GM19043 (cell line): ENCODE measurements around the gene SEC23A.

ENCODE experiments used
- ATAC-seq: cut with Tn5 transposase; IDR thresholded peaks from one replicate; pipeline ENCODE4 v1.9.1; 2021; ENCODE audit warnings: low read depth; ENCODE audit not compliant: unreplicated experiment

SEC23A gene

GRCh38 chr14:38994731-38995130 is 108.3 kb downstream of the SEC23A start:
- no peak for ATAC-seq

- no peak for ATAC-seq
These were observed 109.1 kb downstream of the SEC23A start for GRCh38 chr14:38993981-38994380.

GRCh38 chr14:38992067-38992844 is 110.8 kb downstream of the SEC23A start:
- no peak for ATAC-seq

GRCh38 chr14:38991299-38991698 is 111.7 kb downstream of the SEC23A start:
- no peak for ATAC-seq

GRCh38 chr14:38989922-38990546 is 113.0 kb downstream of the SEC23A start:
- ATAC-seq = peak; percentile 92

- ATAC-seq = no peak
These were observed 115.3 kb downstream of the SEC23A start for GRCh38 chr14:38987781-38988180.

- no peak for ATAC-seq
These were observed 120.2 kb downstream of the SEC23A start for GRCh38 chr14:38982837-38983236.

- ATAC-seq = no peak
These were observed 120.8 kb downstream of the SEC23A start for GRCh38 chr14:38982278-38982677.
